22Rv1 (cell line): ENCODE data around the gene CDC37.

Experiments
- H3K27ac ChIP-seq: fragments of 450-650 bp; 2 replicates; pipeline ENCODE4 v1.5.1; 2017
- CTCF ChIP-seq: fragments of 450-650 bp; IDR thresholded peaks from 2 replicates; pipeline ENCODE4 v1.5.1; 2017; ENCODE audit warnings: mild to moderate bottlenecking
- ZFX ChIP-seq: fragments of 450-650 bp; IDR thresholded peaks from 2 replicates; pipeline ENCODE4 v1.6.1; 2017; ENCODE audit warnings: antibody characterized with exemption, borderline replicate concordance

CDC37 gene

DNA sequence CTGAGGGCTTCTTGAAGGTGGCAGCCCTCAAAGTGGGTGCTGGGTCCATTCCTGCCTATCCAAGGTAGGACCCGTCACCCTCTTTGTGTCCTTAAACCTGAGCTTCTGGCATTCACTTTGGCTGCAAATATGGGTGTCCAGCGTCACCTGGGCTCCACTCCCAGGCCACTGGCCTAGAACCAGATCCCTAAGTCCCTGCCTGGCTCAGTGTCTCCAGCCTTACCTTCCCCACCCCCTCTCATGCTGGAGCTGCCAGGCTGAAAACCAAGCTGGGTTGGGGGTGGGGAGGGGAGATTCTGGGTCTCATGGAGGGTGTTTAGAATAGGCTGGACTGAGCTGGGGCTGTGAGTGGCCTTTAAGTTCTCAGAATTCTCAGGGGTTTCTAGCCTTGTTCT is 29.4 kb upstream of the CDC37 start:
- no peak for TF ChIP-seq ZFX
- no peak for TF ChIP-seq CTCF
- H3K27ac ChIP-seq: no peak overlapping the region

- no peak for TF ChIP-seq ZFX
- no peak for TF ChIP-seq CTCF
- no peak overlapping the region for H3K27ac ChIP-seq
Measured at GRCh38 chr19:10431943-10432735, 28.8 kb upstream of the CDC37 start.

GRCh38 chr19:10431254-10431942 is 28.1 kb upstream of the CDC37 start:
- H3K27ac ChIP-seq: no peak overlapping the region
- TF ChIP-seq ZFX (no peak), CTCF (no peak)

DNA sequence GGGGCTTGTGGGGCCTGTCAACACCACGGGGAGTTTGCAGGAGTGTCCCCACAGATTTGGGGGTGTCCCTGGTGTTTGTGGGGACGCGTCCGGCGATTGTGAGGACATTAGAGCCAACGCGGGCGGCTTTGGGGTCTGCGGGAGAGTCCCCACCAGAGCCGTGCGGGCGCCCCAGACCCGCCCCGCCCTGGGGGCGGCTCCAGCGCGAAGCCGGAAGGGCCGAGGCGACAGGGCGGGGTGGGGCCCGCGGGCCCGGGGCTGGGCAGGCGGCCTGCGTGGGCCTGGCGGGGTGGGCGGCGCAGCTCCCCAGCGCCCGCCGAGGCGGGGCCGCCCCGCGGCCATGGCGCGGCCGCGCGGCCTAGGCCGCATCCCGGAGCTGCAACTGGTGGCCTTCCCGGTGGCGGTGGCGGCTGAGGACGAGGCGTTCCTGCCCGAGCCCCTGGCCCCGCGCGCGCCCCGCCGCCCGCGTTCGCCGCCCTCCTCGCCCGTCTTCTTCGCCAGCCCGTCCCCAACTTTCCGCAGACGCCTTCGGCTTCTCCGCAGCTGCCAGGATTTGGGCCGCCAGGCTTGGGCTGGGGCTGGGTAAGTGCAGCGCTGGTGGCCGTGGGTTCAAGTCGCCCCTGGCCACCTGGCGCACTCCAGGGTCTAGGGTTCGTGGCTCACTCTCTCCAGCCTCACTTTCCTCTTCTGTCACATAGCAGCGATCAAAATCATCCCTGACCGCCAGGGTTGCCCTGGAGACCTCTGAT is 27.3 kb upstream of the CDC37 start:
- no peak overlapping the region for H3K27ac ChIP-seq
- no peak for TF ChIP-seq ZFX
- TF ChIP-seq CTCF: no peak

- TF ChIP-seq CTCF (no peak), ZFX (no peak)
- H3K27ac ChIP-seq: peak overlapping the region; percentile 48
Measured at GRCh38 chr19:10428996-10429381, 25.6 kb upstream of the CDC37 start.

GRCh38 chr19:10427169-10427568 is 23.8 kb upstream of the CDC37 start:
- no peak for TF ChIP-seq ZFX
- no peak for TF ChIP-seq CTCF
- H3K27ac ChIP-seq: no peak overlapping the region
